ENCODE data around the gene SYT6. TPM values are rescaled to one million over a fixed set of nuclear protein-coding genes. Genes with fewer than 3 reads are reported as not detected.
"Not testable (repeated sequence)": the region's sequence is repeated elsewhere in the genome, so short reads cannot be mapped to it uniquely, and the experiment has no call there.

Gene SYT6
- total RNA-seq, 1 experiment from 2014 or later = not detected

DNA sequence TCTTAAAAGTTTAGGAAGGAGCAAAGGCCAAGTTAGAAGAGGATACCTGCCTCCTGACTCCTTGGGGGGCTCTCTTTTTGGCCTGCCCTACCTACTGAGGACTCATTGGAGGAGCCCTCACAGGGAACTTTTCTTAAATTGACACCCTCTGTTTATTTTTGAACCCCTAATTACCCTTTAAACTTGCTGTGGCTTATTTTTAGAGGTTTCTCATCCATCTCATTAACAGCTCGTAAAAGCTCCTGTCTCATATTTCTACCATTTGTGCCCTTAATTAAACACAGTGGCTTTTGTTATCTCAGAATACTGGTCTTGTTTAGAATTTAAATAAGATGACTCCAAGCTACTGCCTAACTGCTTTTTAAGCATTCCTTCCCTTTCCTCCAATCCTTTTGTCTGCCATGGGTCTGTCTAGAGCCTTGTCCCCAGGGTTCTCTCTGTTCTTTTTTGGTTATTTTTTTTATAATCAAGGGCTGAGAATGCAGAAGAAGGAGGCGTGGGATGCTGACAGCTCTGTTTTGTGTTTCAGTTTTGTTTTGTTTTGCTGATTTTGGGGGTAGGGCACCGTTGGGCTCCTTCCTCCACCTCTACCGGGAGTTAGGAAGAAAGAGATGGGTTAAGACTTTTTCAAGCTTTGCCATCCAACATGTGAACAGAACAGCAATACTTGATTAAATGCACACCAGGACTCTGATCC, 78.0 kb downstream of the SYT6 start:
- TF ChIP-seq, protein P1, sequence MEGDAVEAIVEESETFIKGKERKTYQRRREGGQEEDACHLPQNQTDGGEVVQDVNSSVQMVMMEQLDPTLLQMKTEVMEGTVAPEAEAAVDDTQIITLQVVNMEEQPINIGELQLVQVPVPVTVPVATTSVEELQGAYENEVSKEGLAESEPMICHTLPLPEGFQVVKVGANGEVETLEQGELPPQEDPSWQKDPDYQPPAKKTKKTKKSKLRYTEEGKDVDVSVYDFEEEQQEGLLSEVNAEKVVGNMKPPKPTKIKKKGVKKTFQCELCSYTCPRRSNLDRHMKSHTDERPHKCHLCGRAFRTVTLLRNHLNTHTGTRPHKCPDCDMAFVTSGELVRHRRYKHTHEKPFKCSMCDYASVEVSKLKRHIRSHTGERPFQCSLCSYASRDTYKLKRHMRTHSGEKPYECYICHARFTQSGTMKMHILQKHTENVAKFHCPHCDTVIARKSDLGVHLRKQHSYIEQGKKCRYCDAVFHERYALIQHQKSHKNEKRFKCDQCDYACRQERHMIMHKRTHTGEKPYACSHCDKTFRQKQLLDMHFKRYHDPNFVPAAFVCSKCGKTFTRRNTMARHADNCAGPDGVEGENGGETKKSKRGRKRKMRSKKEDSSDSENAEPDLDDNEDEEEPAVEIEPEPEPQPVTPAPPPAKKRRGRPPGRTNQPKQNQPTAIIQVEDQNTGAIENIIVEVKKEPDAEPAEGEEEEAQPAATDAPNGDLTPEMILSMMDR (IDR thresholded peaks at IDR 0.05; ENCODE audit: unreplicated experiment) = no peak
- intact Hi-C loops (cut with micrococcal nuclease; ENCODE audit: unreplicated experiment) = no loop called here
- H3K27me3 Mint-ChIP-seq (ENCODE audit: unreplicated experiment) = peaks cover 80% of the 10 kb centered on the region
- no peak overlapping the region for H3K27ac Mint-ChIP-seq (ENCODE audit: unreplicated experiment)
- H3K4me3 Mint-ChIP-seq (ENCODE audit: low read depth, unreplicated experiment) = no peak overlapping the region
- H3K36me3 Mint-ChIP-seq (ENCODE audit: insufficient read depth, unreplicated experiment) = no peaks in the 10 kb centered on the region
- DNase-seq = no peak
- peaks cover 3% of the 10 kb centered on the region for H3K9me3 Mint-ChIP-seq (ENCODE audit: low read depth, unreplicated experiment)
- CTCF ChIA-PET = no interaction called here
- no peaks in the 10 kb centered on the region for H3K4me1 Mint-ChIP-seq (ENCODE audit: low read depth, unreplicated experiment)
- BruUV-seq (replicated peaks) = no TSS peak

GRCh38 chr1:114075105-114075504, 78.6 kb downstream of the SYT6 start:
- DNase-seq = no peak
- TF ChIP-seq, protein P1 (IDR thresholded peaks at IDR 0.05; ENCODE audit: unreplicated experiment) = no peak
- no peak overlapping the region for H3K27ac Mint-ChIP-seq (ENCODE audit: unreplicated experiment)
- peaks cover 80% of the 10 kb centered on the region for H3K27me3 Mint-ChIP-seq (ENCODE audit: unreplicated experiment)
- no TSS peak for BruUV-seq (replicated peaks)
- H3K36me3 Mint-ChIP-seq (ENCODE audit: insufficient read depth, unreplicated experiment) = no peaks in the 10 kb centered on the region
- CTCF ChIA-PET = no interaction called here
- intact Hi-C loops (cut with micrococcal nuclease; ENCODE audit: unreplicated experiment) = no loop called here
- peaks cover 3% of the 10 kb centered on the region for H3K9me3 Mint-ChIP-seq (ENCODE audit: low read depth, unreplicated experiment)
- H3K4me3 Mint-ChIP-seq (ENCODE audit: low read depth, unreplicated experiment) = no peak overlapping the region
- no peaks in the 10 kb centered on the region for H3K4me1 Mint-ChIP-seq (ENCODE audit: low read depth, unreplicated experiment)

GRCh38 chr1:114072246-114072645, 81.4 kb downstream of the SYT6 start:
- peaks cover 3% of the 10 kb centered on the region for H3K9me3 Mint-ChIP-seq (ENCODE audit: low read depth, unreplicated experiment)
- intact Hi-C loops (cut with micrococcal nuclease; ENCODE audit: unreplicated experiment) = no loop called here
- no peaks in the 10 kb centered on the region for H3K4me1 Mint-ChIP-seq (ENCODE audit: low read depth, unreplicated experiment)
- H3K36me3 Mint-ChIP-seq (ENCODE audit: insufficient read depth, unreplicated experiment) = no peaks in the 10 kb centered on the region
- no TSS peak for BruUV-seq (replicated peaks)
- no peak overlapping the region for H3K27ac Mint-ChIP-seq (ENCODE audit: unreplicated experiment)
- no peak for DNase-seq
- H3K4me3 Mint-ChIP-seq (ENCODE audit: low read depth, unreplicated experiment) = no peak overlapping the region
- TF ChIP-seq, protein P1 (IDR thresholded peaks at IDR 0.05; ENCODE audit: unreplicated experiment) = no peak
- H3K27me3 Mint-ChIP-seq (ENCODE audit: unreplicated experiment) = peaks cover 65% of the 10 kb centered on the region
- CTCF ChIA-PET = no interaction called here

GRCh38 chr1:114069762-114070161, 83.9 kb downstream of the SYT6 start:
- H3K36me3 Mint-ChIP-seq (ENCODE audit: insufficient read depth, unreplicated experiment); CTCF ChIA-PET; H3K4me3 Mint-ChIP-seq (ENCODE audit: low read depth, unreplicated experiment): not testable (repeated sequence)

GRCh38 chr1:114068684-114069083, 85.0 kb downstream of the SYT6 start:
- DNase-seq; CTCF ChIA-PET; intact Hi-C loops (cut with micrococcal nuclease; ENCODE audit: unreplicated experiment); BruUV-seq (replicated peaks); H3K27ac Mint-ChIP-seq (ENCODE audit: unreplicated experiment); H3K4me1 Mint-ChIP-seq (ENCODE audit: low read depth, unreplicated experiment); H3K9me3 Mint-ChIP-seq (ENCODE audit: low read depth, unreplicated experiment); H3K4me3 Mint-ChIP-seq (ENCODE audit: low read depth, unreplicated experiment); H3K36me3 Mint-ChIP-seq (ENCODE audit: insufficient read depth, unreplicated experiment): not testable (repeated sequence)
- H3K27me3 Mint-ChIP-seq (ENCODE audit: unreplicated experiment) = peaks cover 51% of the 10 kb centered on the region

More at GRCh38 chr1:114069762-114070161, 83.9 kb downstream of the SYT6 start:
- H3K9me3 Mint-ChIP-seq (ENCODE audit: low read depth, unreplicated experiment); H3K27ac Mint-ChIP-seq (ENCODE audit: unreplicated experiment); DNase-seq; BruUV-seq (replicated peaks); intact Hi-C loops (cut with micrococcal nuclease; ENCODE audit: unreplicated experiment); H3K4me1 Mint-ChIP-seq (ENCODE audit: low read depth, unreplicated experiment): not testable (repeated sequence)
- H3K27me3 Mint-ChIP-seq (ENCODE audit: unreplicated experiment) = peaks cover 51% of the 10 kb centered on the region

- BruUV-seq (replicated peaks); CTCF ChIA-PET; H3K9me3 Mint-ChIP-seq (ENCODE audit: low read depth, unreplicated experiment); H3K4me1 Mint-ChIP-seq (ENCODE audit: low read depth, unreplicated experiment); H3K27ac Mint-ChIP-seq (ENCODE audit: unreplicated experiment); H3K4me3 Mint-ChIP-seq (ENCODE audit: low read depth, unreplicated experiment); H3K36me3 Mint-ChIP-seq (ENCODE audit: insufficient read depth, unreplicated experiment); intact Hi-C loops (cut with micrococcal nuclease; ENCODE audit: unreplicated experiment); DNase-seq: not testable (repeated sequence)
- H3K27me3 Mint-ChIP-seq (ENCODE audit: unreplicated experiment) = peaks cover 47% of the 10 kb centered on the region
These were observed 88.0 kb downstream of the SYT6 start for GRCh38 chr1:114065671-114066070.
